Kidney glomerular epithelial cell (primary cell): ENCODE data around the gene CPT2.

Source experiments
- DNase-seq: peaks from one replicate; lab custom pipeline; 2025; lab: John Stamatoyannopoulos, UW

Gene CPT2

GRCh38 chr1:53218201-53218600 is 21.6 kb downstream of the CPT2 start:
- DNase-seq = no peak

- no peak for DNase-seq
Measured at GRCh38 chr1:53219711-53220110, 23.1 kb downstream of the CPT2 start.

DNA sequence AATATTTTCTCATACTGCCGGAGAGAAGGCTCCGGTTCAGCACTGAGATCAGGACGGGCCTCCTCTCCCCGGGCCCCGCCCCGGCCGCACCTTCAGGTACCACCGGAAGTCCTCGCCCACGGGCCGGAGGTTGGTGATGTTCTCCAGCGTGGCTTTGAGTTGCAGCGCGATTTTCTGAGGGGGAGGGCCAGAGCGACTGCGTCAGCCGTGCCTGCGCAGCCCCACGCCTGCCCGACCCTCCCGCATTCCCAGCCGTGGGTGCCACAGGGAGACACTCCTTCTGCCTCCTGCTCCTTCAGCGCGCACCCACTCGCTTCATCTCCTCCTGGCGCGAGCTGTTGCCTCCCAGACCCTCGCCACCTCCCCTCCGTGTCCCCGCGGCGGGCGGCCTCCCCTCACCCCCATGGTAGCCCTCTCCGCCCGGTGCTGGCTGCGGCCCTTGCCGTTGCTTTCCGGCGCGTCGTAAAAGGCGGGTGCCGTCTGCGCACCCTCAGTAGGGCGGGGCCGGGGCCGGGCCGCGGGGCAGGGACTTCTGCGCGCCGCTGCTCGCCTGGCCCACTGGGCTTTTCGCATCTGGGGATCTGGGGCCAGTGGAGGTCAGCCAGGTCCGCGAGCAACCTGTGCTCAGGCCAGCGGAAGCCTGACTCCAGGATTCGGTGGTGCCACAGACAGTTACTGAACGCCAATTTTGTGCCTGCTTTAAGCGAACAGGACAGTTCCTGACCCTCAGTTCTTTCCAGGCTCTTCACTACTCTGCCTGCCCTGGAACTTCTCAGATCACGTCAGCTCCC is 23.7 kb downstream of the CPT2 start, which contains the start of gene CZIB:
Gene CZIB, minus strand, starts transcription at position 464 of the 791 bp plus-strand sequence. Its CDS starts 59 bp downstream, at position 405.
- DNase-seq = peak; percentile 93

- peak; percentile 46 for DNase-seq
Measured at GRCh38 chr1:53220962-53221286, 24.3 kb downstream of the CPT2 start.

GRCh38 chr1:53237638-53238037 is 41.0 kb downstream of the CPT2 start:
- no peak for DNase-seq

DNA sequence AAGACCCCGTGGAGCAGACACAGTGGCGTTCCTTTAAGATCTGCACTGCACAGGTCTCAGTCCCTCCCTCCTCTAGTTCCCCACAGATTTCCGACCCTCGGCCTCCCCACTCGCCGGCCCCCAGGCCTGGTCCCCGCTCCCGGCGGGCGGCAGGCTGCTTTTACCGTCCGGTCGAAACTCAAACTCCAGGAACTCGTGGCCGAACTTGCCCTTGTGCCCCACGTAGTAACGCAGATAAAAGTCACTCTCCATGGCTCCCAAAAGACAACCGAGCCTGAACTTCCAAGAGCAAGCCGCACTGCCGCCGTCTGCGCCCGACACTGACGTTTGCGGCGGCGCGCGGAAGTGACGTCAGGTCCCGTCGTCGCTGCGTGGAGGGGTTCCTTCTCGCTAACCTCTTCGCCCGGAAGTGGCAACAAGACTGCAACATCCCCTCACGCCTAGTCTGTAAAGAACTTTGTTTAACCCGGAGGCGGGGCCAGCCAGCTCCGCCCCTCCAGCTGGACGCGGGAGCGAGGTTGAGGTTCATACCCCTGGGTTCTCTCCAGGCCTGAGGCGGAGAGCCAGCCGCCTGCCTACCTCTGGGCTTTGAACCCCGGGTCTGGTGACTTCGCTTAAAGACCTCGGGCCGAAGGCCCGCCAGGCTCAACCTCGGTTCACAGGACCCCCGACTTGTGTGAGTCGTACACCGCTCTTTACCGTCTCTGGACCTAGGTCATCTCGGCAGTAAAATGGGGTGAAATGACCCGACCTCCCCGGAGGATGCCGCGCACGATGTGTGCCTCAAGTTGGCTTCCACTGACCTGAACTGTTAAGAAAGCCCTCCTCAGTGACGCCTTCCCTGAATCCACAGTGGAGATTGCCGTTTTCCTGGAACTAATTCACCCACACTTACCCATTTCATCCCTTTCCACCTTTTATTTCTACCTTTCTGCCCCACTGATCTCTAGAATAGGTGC is 41.9 kb downstream of the CPT2 start, which contains the start of gene MAGOH:
Gene MAGOH, minus strand, starts transcription at position 322 of the 959 bp plus-strand sequence. Its CDS starts 70 bp downstream, at position 252.
- DNase-seq = peak; percentile 83

- no peak for DNase-seq
Measured at GRCh38 chr1:53241828-53242227, 45.2 kb downstream of the CPT2 start.

- DNase-seq = no peak
Measured at GRCh38 chr1:53242381-53242780, 45.8 kb downstream of the CPT2 start.

- DNase-seq = no peak
Measured at GRCh38 chr1:53244141-53244540, 47.5 kb downstream of the CPT2 start.

GRCh38 chr1:53246261-53247134 is 49.9 kb downstream of the CPT2 start:
- DNase-seq = peak; percentile 84

- DNase-seq = no peak
Measured at GRCh38 chr1:53249706-53250105, 53.1 kb downstream of the CPT2 start.

GRCh38 chr1:53250325-53250724 is 53.7 kb downstream of the CPT2 start:
- no peak for DNase-seq

- no peak for DNase-seq
Measured at GRCh38 chr1:53254011-53254640, 57.5 kb downstream of the CPT2 start.

GRCh38 chr1:53255031-53255430 is 58.4 kb downstream of the CPT2 start:
- DNase-seq = no peak

- no peak for DNase-seq
Measured at GRCh38 chr1:53256511-53257453, 60.2 kb downstream of the CPT2 start.

DNA sequence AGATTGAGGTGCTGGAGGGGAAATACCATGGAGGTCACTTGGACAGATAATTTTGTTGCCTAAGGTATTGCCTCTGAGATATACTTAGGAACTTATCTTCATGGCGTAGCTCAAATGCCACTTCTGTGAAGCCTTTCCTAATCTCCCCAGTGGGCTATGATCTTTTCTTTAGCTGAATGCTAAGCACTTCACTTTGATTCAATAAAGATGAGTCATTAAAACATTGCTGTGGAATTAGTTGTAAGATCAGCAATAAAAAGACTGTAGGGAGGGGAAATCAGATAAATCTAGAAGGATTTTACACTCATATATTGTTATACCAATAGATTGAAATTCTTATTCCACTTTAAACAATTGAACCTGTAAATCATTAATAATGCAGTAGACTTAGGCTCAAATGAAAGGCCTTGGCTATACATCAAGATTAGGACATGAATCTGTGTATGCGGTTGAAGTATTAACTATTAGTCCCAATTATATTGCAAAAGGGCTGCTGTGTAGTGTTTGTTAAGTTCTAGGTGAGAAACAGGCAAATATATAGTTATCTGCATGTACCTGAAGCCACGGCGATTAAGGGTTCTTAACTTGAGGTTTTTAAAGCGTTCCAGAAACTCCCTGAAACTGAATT is 60.9 kb downstream of the CPT2 start:
- no peak for DNase-seq

GRCh38 chr1:53258216-53258615 is 61.6 kb downstream of the CPT2 start:
- no peak for DNase-seq

- DNase-seq = no peak
Measured at GRCh38 chr1:53259932-53260331, 63.3 kb downstream of the CPT2 start.

DNA sequence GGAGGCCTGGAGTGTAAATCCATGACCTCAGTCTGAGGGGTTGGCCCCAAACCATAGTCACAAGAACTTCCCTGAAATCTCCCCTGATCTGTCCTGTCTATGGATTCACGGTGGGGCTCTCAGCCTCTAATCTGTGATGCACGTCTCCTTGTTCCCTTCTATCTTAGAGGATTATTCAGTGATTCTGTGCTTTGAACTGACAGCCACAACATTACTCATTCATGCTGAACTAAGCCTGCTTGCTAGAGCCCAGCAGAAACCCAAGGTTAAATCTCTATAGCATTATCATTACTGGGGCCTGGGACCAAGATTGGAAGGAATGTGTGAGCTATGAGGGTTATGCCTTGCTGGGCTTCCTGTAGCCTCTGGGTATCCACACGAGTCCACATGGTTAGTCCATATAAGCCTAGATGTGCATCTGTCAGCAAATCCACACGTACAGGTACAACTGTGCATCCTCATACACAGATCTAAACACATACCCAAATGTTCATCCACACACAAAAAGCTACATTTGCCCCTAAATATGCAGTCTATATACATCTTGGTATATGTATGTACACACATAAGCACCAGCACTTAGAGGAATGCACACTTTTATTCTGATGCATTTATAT is 64.1 kb downstream of the CPT2 start:
- DNase-seq = no peak
